Measurements from ENCODE around the gene COQ8B.
A peak's percentile ranks its signal among the peaks of the same experiment; 100 is the strongest.

COQ8B gene

DNA sequence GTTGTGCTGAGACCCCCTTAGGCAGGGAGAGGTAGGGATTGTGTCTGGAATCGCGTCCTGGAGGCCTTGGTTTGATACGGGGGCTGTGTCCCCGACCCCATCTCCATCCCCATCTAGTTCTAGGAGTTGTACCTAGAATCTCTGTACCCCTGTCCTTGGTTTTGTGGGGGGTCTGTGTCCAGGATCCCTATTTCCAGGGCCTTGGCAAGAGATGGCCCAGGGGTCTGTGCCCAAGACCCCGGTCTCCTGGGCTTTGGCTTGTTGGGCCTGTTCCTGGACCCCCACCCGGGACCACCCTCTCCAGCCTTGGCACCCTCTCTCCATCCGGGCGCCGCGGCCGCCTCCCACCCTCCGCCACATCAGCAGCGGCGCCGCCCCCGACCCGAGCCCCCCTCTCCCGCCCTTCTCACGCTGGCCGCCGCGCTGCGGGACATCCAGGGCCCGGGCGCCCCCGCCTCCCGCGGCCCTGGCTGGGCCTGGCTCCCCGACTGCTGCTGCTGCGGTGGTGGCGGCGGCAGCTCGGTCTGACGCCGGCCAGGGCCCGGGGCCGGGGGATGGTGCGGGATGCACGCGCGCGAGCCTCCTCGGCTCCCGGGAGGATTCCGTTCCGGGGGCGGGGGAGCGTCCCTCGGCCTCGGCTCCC is 26.5 kb downstream of the COQ8B start, which contains the start of gene NUMBL:
TSS of gene NUMBL (minus strand) at position 602 of the 643 bp plus-strand sequence. CDS start at position 434, 168 bp downstream.
- DNase-seq, result no peak

DNA sequence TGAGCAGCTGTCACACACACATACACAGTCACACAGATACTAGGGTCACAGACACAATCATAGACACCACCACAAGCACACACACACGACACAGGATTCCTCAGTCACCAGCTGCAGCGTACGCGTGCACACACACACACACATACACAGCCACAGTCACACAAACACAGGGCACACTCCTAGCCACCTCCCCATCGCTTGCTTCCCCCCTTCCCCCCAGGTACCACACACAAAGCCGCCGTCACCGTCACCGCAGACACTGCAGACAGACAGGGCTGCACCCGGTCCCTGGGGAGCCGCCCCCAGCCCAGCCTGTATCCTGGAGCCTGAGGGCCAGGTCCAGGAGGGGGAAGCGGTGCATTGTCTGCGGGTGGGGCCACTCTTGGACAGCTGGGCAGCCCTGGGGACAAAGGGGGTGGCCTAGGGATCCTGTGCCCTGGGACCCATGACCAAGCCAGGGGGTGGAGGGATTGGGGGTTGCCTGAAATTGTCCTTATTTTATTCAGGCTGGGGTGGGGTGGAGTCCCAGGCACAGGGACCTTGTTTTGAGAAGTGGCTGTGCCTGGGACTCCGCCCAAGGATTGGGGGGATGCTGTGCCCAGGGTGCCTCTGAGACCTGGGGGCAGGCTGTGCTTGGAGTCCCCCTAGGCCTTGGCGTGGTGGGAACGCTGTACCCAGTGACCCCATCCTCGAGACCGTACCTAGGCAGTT is 27.2 kb downstream of the COQ8B start:
- DNase-seq, result no peak

DNA sequence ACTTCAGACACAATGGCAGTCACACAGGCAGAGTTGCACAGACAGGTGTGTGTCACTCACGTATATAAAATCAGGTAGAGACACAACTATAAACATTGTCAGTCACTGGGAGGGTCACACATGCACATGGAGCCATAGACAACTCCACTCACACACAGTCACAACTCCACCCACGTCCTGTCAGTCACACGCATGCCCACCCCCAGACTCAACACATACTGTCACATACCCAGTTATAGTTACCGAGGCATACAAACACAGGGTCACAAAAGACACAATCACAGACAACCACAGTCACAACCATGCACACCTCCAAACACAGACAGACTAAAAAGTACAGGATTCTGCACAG is 27.7 kb downstream of the COQ8B start:
- DNase-seq, result no peak

DNA sequence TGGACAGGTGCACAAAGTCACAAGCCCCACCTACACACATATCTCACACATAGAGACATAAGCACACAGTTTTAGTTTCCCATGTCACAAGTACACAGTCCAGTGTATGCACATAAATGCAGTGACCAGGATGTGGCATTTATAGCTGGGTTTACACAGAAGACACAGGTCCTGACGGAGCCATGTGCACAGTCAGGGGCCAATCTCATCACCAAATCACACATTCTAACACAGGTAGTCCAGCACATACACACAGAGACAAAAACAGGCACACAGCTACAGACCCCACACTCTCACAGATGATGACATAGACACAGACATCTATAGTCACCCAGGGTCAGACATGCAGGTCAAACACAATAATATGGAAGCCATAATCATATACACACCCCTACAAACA is 28.4 kb downstream of the COQ8B start:
- no peak for DNase-seq

DNA sequence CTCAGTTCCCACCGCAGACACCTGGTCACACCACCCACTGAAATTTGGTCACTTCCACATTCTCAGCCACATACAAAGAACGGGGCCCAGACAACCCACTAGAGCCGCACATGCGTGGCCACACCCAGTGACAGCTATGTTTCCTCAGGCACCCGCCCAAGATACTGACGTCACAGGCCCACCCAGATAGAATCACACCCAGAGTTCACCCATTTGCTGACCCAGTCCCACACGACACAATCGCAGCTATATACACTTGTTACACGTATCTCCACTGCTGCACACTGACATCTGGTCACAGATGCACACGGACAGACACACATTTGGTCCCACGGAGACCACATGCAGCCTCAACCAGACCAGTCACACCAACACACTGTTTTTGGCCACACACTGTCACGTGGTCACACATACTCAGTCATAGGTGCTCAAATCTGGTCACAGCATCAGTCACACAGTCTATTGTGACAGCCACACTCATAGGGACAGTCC is 29.1 kb downstream of the COQ8B start:
- peak; percentile 35 to 65 for DNase-seq

DNA sequence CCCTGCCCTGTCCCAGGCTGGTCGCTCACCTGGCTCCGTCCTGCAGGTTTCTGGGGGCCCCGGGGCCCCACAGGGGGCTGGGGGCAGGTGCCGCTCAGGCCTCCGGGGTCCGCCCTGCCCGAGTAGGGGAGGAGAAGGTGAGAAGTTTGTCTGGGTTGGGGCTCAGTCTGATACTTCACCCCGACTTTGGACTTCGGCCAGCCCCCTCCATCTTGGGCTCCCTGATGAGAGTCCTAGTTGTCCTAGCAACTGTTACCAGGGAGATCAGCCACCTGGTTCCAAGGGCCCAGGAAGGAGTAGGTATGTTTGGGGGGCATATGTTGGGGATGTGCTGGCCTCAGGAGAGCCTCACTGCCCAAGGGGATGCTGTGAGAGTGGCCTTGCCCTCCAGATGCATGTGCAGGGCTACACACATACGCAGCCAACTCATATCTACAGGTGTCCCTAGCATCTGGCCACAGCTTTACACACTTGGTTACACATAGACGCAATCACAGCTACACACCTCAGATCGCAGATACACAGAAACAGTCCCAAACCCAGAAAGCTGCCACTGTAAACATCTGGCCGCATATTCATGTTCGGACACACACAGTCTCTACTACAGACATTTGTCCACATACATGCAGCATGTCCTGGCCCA is 29.7 kb downstream of the COQ8B start:
- DNase-seq, result no peak

DNA sequence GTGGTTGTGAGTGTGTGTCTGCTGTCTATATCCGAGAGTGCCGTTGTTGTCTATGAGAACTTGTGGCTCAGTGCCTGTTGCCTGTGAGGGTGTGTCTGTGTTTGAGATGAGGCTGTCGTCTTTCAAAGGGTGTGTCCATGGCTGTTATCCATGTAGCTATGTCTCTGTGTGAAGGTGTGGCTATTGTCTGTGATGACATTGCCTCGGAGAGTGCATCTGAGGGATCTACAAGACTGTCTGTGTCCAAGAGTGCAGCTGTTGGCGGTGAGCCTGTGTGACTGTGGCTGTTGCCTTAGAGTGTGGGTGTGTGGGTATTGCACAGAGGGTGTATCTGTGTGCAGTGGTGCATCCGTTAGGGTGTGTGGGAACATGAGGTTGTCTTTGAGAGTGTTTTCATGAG is 31.1 kb downstream of the COQ8B start:
- no peak for DNase-seq

DNA sequence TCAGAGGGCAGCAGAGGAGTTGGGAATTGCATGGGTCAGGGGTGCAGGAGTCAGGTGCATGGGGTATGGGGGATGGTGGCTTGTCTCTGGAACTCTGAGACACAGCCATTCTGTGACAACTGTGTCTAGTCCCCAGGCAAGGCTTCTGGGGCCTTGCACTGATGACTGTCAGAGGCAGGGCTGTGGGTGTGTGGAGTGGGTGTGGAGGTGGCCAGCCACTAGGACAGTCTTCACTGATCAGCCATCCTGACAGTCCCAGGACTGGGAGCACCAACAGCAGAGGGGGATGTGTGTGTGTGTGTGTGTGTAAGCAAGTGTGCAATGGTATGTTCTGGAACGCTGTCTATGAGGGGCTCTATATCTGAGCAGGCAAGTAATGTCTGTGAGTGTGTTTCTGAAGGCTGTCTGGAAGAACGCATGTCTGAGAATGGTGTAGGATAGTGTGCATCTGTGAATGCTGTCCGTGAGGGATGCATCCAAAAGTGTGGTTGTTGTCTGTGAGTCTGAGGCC is 31.6 kb downstream of the COQ8B start:
- no peak for DNase-seq

DNA sequence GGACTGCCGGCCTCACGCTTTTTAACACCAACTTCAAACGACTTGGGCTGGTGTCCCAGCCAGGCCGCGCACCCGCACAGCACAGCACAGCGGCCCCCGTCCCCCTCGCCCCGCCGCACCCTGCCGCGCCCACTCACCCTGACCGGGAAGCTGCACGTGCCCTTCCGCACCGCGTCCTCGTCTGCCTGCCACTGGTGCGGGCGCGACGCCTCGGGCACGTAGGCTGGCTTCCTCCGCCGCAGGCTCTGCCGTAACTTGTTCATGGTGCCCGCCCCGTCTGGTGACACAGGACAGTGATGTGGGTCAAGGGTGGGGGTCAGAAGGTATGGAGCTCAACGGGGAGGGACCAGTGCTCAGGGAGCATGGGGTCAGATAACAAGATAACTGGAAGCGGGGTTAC is 32.4 kb downstream of the COQ8B start:
- no peak for DNase-seq

DNA sequence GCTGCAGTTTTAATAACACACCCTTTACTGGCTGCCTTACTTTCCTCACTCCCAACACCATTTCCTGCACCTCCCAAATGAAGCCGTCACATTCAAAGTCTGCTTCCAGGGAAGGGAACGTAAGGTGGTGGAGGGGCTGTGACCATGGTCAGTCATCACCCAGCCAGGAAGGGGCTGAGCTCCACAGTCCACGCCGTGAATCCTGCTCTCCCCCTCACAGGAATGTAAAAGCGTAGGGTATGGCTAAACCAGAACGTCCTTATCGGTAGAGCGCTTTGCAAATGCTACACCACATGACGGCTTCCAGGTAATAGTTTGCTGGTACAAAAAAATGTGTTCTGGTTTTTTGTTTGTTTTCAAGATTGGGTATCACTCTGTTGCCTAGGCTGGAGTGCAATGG is 33.2 kb downstream of the COQ8B start:
- no peak for DNase-seq

DNA sequence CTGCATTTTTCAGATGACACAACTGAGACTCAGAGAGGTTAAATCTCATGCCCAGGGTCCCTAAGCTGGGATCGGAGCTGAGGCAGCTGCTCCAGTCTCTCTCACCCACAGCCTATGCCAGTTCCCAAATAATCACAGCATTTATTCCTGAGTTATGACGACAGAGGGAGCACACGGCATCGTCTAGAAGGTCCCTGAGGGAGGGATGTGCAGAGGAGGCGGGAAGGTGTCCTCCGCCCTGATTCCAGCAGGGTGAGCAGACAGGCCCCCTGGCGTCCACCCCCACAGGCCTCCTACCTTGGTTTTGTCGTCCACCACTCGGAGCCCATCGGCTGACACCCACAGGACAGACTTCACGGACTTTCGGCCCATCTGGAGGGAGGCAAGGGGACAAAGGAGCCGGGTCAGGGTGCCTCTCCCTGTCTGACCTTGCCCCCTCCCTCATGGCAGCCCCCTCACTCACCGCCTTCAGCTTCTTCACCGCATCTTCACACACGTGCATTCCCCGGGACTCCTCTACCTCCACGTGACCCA is 34.2 kb downstream of the COQ8B start:
- DNase-seq, result no peak

DNA sequence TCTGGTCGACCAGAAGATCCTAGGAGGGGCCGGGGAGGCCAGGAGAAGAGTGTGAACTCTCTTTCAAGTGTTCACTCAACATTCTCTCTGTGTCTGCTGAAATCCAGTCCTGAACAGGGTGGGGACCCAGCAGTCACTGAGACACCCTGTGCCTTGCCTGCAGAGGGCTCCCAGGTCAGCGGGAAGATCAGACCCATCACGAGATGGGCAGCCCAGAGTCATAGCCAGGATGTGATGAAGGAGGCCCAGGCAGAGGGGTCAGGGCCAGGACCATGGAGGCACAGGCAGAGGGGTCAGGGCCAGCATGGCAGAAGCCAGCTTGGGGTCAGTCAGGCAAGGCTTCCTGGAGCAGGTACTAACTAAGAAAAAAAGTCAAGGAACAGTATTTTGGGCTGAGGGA is 35.6 kb downstream of the COQ8B start:
- DNase-seq, result no peak

DNA sequence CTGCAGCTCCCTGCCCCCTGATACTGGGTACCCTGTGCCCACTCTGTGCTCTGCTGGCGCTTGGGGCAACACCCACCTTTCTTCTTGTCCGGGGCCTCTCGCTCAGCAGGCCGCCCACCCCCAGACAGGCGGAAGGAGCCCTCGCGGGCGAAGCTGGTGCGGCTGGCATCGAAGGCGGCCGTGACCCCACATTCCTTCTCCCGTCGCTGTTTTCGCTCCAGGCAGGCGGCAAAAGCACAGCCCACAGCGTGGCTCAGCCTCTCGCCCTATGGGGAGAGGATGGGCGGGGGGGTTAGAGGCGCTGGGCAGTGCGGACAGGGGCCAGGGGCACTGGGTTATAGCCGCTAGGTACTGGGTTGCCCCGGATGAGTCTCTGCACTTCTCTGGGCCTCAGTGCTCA is 39.5 kb downstream of the COQ8B start:
- DNase-seq, result no peak

DNA sequence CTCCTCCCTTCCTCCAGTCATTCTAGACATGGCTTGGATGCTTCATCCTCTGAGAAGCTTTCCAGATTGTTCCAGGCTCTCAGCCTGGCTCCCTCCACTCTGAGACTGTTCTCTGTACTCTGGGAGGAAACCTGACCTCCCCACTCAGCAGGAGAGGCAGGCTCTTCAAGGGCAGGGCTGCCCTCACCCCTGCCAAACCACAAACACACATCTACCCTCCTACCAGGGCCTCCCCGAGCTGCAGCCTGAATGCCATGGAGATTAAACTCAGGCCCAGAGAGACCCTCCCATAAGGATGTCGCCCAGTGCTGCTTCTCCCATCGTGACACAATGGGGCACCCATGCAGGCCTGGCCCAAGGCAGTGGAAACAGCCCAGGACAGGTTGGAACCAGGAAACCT is 42.4 kb downstream of the COQ8B start:
- DNase-seq, result no peak

DNA sequence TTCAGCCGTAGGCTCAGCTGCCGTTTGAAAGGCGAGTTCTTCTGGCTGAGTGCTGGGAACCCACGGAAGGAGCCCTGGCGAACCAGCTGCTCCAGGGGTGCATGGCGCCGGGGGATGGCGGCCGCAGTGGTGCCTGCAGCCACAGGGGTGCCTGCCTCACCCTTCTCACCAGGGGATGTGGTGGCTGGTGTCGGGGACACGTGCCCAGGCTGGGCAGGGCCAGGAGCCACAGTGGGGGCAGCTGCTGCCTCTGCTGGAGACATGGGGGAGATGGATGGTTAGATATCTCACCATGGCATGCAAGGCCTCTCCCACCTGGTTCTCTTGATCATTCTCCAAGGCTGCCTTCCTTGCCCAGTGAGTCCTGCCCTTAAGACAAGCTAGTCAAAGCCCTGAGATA is 43.3 kb downstream of the COQ8B start:
- no peak for DNase-seq

DNA sequence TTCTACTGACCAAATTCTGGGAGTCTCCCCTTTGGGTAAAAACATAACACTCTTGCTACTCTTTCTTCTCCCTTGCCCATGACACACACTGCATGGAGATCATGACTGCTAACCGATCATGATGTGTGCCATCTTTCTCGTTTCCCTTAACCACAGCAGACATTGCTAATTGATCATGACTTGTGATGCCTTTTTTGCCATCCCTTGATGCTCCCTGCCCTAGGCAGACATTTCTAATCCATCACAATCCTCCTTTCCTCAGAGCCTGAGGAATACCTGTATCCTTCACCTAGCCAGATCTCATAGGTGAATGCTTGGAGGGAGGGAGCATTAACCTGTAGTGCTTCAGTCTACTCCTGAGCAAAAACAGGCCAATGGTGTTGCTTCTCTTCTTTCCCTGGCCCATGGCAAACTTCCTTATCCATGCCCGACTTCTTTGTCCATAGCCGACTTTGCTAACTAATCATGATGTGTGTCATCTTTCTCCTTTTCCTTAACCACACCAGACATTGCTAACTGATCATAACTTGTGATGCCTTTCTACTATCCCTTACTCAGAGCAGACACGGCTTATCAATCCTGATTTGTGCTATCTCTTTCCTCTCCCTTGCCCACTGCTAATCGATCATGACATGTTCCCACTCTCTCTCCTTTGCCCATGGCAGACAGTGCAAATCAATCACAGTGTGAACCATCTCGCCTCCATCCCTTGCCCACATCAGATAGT is 44.0 kb downstream of the COQ8B start:
- no peak for DNase-seq

DNA sequence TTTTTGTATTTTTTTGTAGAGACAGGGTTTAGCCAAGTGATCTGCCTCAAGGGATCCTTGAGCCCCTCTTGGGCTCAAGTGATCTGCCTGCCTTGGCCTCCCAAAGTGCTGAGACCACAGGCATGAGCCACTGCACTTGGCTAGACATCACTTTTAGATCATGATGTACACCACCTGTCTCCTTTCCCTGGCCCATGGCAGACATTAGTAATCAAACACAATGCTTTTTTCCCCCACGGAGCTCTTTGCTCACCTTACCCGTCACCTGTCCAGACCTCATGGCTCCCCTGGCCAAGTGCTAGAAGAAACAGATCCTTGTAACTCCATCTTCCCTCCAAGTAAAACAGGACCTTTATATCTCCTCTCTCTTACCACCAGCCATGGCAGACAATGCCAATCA is 44.6 kb downstream of the COQ8B start:
- no peak for DNase-seq

DNA sequence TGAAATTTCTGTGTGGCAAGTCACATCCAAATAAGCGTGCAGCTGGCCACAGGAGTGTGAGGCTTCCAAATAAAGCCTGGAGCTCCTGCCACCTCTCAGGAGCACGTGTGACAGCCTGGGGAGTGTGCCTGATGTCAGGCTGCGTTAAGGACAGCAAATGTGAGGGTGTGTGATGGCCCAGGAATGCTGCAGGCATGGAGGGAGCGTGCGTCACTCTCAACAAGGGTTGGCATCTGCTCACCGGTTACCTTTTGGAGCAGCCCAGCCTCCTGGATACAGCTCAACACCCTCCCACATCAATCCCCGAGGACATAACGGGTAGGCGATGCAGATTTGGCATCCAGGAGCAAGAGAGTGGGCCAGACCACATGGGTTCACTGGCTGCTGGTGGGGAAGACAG is 45.3 kb downstream of the COQ8B start:
- DNase-seq, result no peak

DNA sequence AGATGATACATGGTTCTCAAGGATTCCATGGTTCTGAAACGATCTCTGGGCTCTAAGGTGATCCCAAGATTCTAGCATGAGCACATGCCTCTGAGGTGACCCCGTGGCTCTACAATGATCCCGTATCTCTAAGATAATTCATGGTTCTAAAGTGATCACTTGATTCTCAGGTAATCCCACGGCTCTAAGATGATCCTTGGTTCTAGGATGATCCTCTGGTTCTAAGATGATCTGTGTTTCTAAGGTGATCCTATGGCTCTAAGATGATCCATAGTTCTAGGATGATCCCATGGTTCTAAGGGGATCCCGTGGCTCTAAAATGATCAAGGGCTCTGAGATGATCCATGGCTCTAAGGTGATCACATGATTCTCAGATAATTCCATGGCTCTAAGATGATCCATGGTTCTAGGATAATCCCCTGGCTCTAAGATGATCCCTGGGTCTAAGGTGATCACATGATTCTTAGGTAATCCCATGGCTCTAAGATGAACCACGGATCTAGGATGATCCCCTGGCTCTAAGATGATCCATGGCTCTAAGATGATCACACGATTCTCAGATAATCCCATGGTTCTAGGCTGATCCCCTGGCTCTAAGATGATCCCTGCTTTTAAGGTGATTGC is 47.6 kb downstream of the COQ8B start:
- no peak for DNase-seq

DNA sequence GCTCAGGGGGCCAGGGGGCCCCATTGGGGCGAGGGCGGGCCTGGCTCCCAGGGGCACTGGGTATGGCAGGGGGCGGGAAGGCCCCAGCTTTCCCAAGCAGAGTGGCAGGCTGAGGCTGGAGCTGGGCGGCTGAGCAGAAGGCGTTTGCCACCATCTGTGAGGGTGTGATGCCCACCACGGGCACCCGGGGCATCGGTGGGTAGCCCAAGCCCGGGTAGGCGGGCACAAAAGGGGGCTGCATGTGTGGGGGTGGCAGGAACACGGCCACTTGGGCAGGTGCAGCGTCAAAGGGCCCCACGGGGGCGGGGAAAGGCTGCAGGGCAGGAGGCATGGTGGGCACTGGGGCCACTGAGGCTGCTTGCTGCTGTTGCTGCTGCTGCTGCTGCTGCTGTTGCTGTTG is 49.1 kb downstream of the COQ8B start:
- no peak for DNase-seq

DNA sequence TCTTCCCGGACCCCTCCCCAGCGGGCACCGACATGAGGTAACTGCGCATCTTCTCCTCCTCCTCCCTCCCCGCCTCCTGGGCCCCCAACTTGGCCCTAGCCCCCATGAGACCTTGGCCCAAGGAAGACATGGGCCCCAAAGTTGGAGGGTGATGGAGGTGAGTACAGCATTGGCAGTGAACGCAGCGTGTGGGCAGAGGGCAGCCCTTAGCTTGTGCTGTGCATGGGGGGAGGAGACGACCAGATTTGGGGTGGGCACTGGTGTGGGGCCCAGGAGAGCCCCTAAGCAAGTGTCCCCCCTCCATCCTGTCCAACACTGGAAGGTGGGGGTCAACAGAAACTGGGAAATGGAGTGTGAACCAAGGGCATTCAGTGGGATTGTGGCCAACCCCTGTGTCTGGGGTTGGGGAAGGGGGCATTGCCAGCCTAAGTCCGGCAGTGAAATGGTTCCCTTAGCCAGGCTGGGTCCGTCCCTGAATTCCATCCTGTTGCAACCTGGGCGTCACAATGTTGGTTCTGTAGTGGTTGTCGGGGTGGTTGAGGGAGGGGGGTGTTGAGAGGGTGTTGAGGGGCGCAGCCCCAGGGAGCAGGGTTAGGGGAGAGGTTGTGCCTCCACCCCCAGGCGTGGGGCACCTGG is 49.8 kb downstream of the COQ8B start:
- DNase-seq, result no peak
